ENCODE measurements around the gene PLEKHA7. TPM values are rescaled to one million over a fixed set of nuclear protein-coding genes. Genes with fewer than 3 reads are reported as not detected.

The PLEKHA7 gene, protein sequence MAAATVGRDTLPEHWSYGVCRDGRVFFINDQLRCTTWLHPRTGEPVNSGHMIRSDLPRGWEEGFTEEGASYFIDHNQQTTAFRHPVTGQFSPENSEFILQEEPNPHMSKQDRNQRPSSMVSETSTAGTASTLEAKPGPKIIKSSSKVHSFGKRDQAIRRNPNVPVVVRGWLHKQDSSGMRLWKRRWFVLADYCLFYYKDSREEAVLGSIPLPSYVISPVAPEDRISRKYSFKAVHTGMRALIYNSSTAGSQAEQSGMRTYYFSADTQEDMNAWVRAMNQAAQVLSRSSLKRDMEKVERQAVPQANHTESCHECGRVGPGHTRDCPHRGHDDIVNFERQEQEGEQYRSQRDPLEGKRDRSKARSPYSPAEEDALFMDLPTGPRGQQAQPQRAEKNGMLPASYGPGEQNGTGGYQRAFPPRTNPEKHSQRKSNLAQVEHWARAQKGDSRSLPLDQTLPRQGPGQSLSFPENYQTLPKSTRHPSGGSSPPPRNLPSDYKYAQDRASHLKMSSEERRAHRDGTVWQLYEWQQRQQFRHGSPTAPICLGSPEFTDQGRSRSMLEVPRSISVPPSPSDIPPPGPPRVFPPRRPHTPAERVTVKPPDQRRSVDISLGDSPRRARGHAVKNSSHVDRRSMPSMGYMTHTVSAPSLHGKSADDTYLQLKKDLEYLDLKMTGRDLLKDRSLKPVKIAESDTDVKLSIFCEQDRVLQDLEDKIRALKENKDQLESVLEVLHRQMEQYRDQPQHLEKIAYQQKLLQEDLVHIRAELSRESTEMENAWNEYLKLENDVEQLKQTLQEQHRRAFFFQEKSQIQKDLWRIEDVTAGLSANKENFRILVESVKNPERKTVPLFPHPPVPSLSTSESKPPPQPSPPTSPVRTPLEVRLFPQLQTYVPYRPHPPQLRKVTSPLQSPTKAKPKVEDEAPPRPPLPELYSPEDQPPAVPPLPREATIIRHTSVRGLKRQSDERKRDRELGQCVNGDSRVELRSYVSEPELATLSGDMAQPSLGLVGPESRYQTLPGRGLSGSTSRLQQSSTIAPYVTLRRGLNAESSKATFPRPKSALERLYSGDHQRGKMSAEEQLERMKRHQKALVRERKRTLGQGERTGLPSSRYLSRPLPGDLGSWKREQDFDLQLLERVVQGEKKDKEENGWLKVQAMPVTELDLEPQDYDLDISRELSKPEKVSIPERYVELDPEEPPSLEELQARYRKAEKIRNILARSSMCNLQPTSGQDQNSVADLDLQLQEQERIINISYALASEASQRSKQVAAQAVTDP
- 2.3 and 2.7 TPM in 2 replicates for total RNA-seq

DNA sequence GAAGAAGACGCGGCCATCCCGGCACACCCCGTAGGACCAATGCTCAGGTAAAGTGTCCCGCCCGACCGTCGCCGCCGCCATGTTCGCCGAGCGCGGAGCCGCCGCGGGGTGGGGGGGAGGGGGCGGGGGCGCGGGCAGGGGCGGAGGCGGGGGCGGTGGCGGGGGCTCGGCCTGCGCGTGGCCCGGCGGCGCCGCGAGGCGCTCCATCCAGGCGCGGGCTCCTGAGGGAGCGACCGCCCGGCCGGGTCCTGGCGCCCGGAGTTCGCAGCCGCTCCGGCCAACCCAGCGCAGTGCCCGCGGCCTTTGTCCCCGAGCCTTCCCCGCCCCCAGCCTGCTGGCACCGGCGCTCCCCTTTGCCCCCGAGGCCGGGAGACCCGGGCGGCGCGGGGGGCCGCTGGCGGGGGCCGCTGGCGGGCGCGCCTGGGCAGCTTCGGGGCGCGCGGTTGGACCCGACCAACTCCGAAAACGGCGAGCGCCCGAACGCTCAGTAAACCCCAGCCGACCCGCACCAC is at the start of gene PLEKHA7:
Gene PLEKHA7 (minus strand): TSS at position 94 of the 512 bp plus-strand sequence. CDS start 13 bp downstream, at position 81.

DNA sequence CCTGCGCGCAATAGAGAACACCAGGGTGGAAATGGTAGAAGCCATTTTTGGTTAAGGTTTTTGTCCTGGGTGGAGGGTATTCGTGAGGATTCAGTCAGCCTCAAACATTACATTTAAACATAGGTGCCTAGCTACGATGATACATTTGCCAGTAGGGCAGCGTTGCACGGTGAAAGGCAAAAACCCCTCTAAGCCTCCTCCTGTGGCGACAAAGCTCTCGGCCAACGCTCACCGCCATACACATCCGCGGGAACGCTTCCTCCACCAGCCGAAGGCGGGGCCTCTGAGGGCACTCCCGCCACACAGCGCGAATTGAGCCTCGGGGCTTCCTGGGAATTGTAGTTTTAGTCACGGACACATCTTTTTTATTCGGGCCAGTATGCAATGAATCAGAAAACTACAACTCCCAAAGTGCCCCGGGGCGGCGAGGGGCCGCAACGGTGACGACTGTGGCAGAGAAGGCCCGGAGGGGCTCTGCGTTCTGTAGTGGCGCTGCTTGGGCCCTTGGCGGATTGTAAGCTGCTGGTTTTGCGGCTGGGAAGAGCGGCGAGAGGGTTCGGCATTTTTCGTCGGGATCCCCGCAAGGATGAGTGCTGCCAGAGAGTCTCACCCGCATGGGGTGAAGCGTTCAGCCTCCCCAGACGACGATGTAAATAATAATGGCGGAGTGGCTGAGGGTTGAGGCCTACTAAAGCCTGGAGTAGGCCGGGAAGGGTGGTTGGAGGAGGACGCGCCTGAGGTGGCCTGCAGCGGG is 275.8 kb downstream of the PLEKHA7 start, which contains the start of gene C11orf58:
Gene C11orf58 (plus strand): TSS at position 455 of the 754 bp plus-strand sequence. CDS start 132 bp downstream, at position 587.

Other genes with a start within 250 kb of the PLEKHA7 start
- 1,470 and 2,357 TPM in 2 replicates for gene RPS13, start 63.3 kb upstream of the PLEKHA7 start, total RNA-seq
- gene PIK3C2A, start 193.6 kb upstream of the PLEKHA7 start, total RNA-seq, result 48.6 and 63.6 TPM in 2 replicates